ENCODE measurements around the gene TYK2.

GRCh38 chr19:10384580-10384979, 4.2 kb upstream of the TYK2 start:
- no peak for TF ChIP-seq CTCF (conservative IDR thresholded peaks at IDR 0.05; ENCODE audit: low read length)
- no peak for TF ChIP-seq EZH2phosphoT487 (IDR thresholded peaks at IDR 0.05; ENCODE audit: borderline replicate concordance)

Data from Loucy (cell line).